ENCODE results near the gene FIGLA.

GRCh38 chr2:70776266-70776665 is 14.2 kb downstream of the FIGLA start:
- TF ChIP-seq, protein P1, sequence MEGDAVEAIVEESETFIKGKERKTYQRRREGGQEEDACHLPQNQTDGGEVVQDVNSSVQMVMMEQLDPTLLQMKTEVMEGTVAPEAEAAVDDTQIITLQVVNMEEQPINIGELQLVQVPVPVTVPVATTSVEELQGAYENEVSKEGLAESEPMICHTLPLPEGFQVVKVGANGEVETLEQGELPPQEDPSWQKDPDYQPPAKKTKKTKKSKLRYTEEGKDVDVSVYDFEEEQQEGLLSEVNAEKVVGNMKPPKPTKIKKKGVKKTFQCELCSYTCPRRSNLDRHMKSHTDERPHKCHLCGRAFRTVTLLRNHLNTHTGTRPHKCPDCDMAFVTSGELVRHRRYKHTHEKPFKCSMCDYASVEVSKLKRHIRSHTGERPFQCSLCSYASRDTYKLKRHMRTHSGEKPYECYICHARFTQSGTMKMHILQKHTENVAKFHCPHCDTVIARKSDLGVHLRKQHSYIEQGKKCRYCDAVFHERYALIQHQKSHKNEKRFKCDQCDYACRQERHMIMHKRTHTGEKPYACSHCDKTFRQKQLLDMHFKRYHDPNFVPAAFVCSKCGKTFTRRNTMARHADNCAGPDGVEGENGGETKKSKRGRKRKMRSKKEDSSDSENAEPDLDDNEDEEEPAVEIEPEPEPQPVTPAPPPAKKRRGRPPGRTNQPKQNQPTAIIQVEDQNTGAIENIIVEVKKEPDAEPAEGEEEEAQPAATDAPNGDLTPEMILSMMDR (IDR thresholded peaks at IDR 0.05; ENCODE audit: low read depth, low read length): no peak
- TF ChIP-seq POLR2A (IDR thresholded peaks at IDR 0.05; ENCODE audit: extremely low read depth, insufficient read length) (no peak), MYC (IDR thresholded peaks at IDR 0.05; ENCODE audit: low read depth, low read length) (no peak)
